Measurements from ENCODE around the gene STX18. TPM values are rescaled to one million over a fixed set of nuclear protein-coding genes. Genes with fewer than 3 reads are reported as not detected.

The STX18 gene
- total RNA-seq, 4 donors from 2014 or later = 16.1 to 41.9 (median 20.5) TPM

GRCh38 chr4:4383085-4383484 is 158.8 kb downstream of the STX18 start:
- no peak overlapping the region for H3K4me3 ChIP-seq
- no peak for DNase-seq (ENCODE audit: low spot score in 2 of 2)
- H3K27ac ChIP-seq = no peak overlapping the region
- H3K4me1 ChIP-seq = peaks cover 28% of the 10 kb centered on the region
- no peaks in the 10 kb centered on the region for H3K36me3 ChIP-seq
- no peaks in the 10 kb centered on the region for H3K9me3 ChIP-seq
- 88% methylated on average over 3 of the region's 3 CpGs for WGBS
- no peak for TF ChIP-seq CTCF (IDR thresholded peaks at IDR 0.05)
- TF ChIP-seq POLR2A (IDR thresholded peaks at IDR 0.05) = no peak
- TF ChIP-seq POLR2AphosphoS5 (IDR thresholded peaks at IDR 0.05) = no peak
- no peak for TF ChIP-seq EP300 (IDR thresholded peaks at IDR 0.05)
- peaks cover 51% of the 10 kb centered on the region for H3K27me3 ChIP-seq

- WGBS = 68% methylated on average over 6 of the region's 6 CpGs
- no peaks in the 10 kb centered on the region for H3K36me3 ChIP-seq
- H3K4me1 ChIP-seq = no peaks in the 10 kb centered on the region
- DNase-seq (ENCODE audit: low spot score in 2 of 2) = no peak
- H3K27me3 ChIP-seq = peaks cover 27% of the 10 kb centered on the region
- no peak for TF ChIP-seq EP300 (IDR thresholded peaks at IDR 0.05)
- TF ChIP-seq CTCF (IDR thresholded peaks at IDR 0.05) = no peak
- TF ChIP-seq POLR2AphosphoS5 (IDR thresholded peaks at IDR 0.05) = no peak
- no peak overlapping the region for H3K27ac ChIP-seq
- no peaks in the 10 kb centered on the region for H3K9me3 ChIP-seq
- H3K4me3 ChIP-seq = no peak overlapping the region
These were observed 162.2 kb downstream of the STX18 start for GRCh38 chr4:4379540-4380087.

GRCh38 chr4:4377732-4378460 is 164.0 kb downstream of the STX18 start:
- 79% methylated on average over 23 of the region's 23 CpGs for WGBS
- no peaks in the 10 kb centered on the region for H3K4me1 ChIP-seq
- H3K36me3 ChIP-seq = no peaks in the 10 kb centered on the region
- H3K4me3 ChIP-seq = no peak overlapping the region
- TF ChIP-seq POLR2A (IDR thresholded peaks at IDR 0.05) = no peak
- TF ChIP-seq EP300 (IDR thresholded peaks at IDR 0.05) = no peak
- TF ChIP-seq POLR2AphosphoS5 (IDR thresholded peaks at IDR 0.05) = no peak
- no peak for TF ChIP-seq CTCF (IDR thresholded peaks at IDR 0.05)
- H3K27me3 ChIP-seq = peaks cover 33% of the 10 kb centered on the region
- H3K27ac ChIP-seq = no peak overlapping the region
- no peaks in the 10 kb centered on the region for H3K9me3 ChIP-seq
- no peak for DNase-seq (ENCODE audit: low spot score in 2 of 2)

GRCh38 chr4:4377191-4377590 is 164.7 kb downstream of the STX18 start:
- H3K27ac ChIP-seq = no peak overlapping the region
- DNase-seq (ENCODE audit: low spot score in 2 of 2) = no peak
- WGBS = 78% methylated on average over 12 of the region's 12 CpGs
- H3K9me3 ChIP-seq = no peaks in the 10 kb centered on the region
- H3K36me3 ChIP-seq = no peaks in the 10 kb centered on the region
- no peak overlapping the region for H3K4me3 ChIP-seq
- TF ChIP-seq EP300 (IDR thresholded peaks at IDR 0.05) = no peak
- TF ChIP-seq POLR2A (IDR thresholded peaks at IDR 0.05) = no peak
- no peak for TF ChIP-seq CTCF (IDR thresholded peaks at IDR 0.05)
- TF ChIP-seq POLR2AphosphoS5 (IDR thresholded peaks at IDR 0.05) = no peak
- H3K4me1 ChIP-seq = no peaks in the 10 kb centered on the region
- peaks cover 31% of the 10 kb centered on the region for H3K27me3 ChIP-seq

GRCh38 chr4:4376074-4376473 is 165.8 kb downstream of the STX18 start:
- Histone ChIP-seq H3K4me3 (no peak overlapping the region), H3K9me3 (no peaks in the 10 kb centered on the region), H3K4me1 (no peaks in the 10 kb centered on the region), H3K27ac (no peak overlapping the region), H3K36me3 (no peaks in the 10 kb centered on the region), H3K27me3 (peaks cover 31% of the 10 kb centered on the region)
- no peak for DNase-seq (ENCODE audit: low spot score in 2 of 2)
- 75% methylated on average over 4 of the region's 4 CpGs for WGBS
- TF ChIP-seq CTCF (IDR thresholded peaks at IDR 0.05) = no peak

Measured in suprapubic skin (tissue), 4 donors.